ENCODE measurements around the gene ERICH6.

- TF ChIP-seq CTCF (conservative IDR thresholded peaks at IDR 0.05) (no peak), EZH2 (IDR thresholded peaks at IDR 0.05; ENCODE audit: low read depth) (no peak)
Observed at GRCh38 chr3:150666167-150666566, 37.6 kb downstream of the ERICH6 start.

All from PC-9 (cell line).